NOMO-1 treated with dmso at 0.1 percent for 144 hours (cell line): ENCODE results near the gene USP22.
"Not testable (repeated sequence)": the region's sequence is repeated elsewhere in the genome, so short reads cannot be mapped to it uniquely, and the experiment has no call there.

Experiments used
- DNase-seq: peaks from one replicate; lab custom pipeline; 2025; ENCODE audit not compliant: unreplicated experiment; lab: John Stamatoyannopoulos, UW

Gene USP22

GRCh38 chr17:20989991-20990855 lies 52.6 kb downstream of the USP22 start:
- DNase-seq, result no peak

GRCh38 chr17:20989481-20989880 lies 53.3 kb downstream of the USP22 start:
- DNase-seq, result no peak

- no peak for DNase-seq
Observed at GRCh38 chr17:20988896-20989295, 53.9 kb downstream of the USP22 start.

DNA sequence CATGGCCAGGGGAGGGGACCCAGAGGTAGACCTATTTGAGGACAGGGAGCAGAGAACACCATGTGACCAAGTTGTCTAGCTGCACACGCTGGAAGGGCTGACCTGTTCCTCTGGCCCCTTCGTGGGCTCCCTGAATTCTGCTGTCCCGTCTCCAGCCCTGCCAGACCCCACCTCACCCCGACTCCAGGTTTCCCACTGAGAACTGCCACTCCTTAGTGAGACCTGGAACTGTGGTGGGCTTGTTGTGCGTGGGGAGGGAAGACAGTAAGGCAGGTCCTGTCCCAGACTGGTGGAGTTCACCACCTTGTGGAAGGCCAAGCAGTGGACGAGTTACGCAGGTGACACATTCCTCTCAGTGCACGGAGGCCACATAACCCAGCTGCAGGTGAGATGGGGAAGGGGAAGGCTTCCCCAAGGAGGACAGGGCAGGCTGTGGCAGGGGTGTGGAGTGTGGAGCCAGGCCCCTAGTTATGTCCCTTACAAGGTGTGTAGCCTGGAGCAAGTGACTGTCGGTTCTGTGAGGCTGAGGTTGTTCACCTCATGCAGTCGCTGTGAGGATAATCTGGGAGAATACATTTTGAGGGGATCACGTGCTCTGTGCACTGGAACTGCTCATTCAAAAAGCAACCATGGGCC lies 54.7 kb downstream of the USP22 start:
- DNase-seq, result no peak

DNA sequence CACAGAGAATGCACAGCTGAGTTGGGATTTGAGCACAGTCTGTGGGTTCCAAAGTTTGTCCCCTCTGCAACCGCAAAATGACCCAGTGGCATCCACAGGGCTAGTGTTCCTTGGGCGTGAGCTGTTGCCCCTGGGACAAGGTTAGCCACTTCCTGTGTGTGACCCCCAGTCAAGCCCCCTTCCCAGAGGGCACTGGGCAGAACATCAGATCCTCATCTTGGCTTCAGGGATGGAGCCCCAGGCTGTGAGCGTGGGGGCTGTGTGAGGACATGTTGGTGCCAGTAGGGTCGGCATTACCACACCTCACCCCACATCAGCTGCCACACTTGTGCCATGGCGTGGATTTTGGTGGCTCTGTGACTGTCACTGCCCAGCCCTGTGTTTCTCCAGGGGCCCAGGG lies 55.3 kb downstream of the USP22 start:
- no peak for DNase-seq

GRCh38 chr17:20986767-20987510 lies 55.9 kb downstream of the USP22 start:
- DNase-seq, result no peak

DNA sequence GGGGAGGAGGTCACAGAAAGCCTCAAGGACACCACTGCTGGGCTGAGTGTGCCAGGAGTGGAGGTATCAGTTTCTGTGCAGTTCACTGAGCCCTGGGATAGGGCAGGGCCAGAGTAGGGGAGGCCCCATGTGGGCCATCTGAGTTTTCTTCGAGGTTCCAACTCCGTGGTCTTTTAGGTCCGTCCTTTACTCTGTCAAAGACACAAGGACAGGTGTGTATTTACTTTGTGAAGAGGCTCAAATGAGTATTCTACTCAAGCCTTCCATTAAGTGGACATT lies 59.5 kb downstream of the USP22 start:
- no peak for DNase-seq

DNA sequence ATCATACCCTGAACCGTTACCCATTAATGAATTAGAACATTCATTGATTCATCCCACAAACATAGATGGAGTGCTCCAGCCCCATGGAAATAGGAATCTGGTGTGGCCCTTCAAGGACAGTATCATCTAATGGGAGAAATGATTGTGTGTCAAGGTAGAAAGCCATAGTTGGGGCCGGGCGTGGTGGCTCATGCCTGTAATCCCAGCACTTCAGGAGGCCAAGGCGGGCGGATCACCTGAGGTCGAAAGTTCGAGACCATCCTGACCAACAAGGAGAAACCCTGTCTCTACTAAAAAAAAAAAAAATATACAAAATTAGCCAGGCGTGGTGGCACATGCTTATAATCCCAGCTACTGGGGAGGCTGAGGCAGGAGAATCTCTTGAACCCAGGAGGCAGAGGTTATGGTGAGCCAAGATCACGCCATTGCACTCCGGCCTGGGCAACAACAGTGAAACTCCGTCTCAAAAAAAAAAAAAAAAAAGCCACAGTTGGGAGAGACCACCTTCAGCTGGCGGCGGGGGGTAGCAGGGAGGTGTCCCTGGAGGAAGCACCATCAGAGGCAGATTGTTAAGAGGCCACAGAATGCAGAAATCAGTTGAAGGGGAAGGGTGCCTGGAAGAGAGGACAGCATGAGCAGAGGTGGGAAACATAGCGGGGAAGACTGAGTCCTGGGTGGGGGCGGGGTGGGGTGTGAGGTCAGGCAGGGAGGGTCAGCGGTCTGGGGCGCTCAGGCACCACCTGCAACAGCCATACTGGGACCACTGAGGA lies 60.0 kb downstream of the USP22 start:
- no peak for DNase-seq

DNA sequence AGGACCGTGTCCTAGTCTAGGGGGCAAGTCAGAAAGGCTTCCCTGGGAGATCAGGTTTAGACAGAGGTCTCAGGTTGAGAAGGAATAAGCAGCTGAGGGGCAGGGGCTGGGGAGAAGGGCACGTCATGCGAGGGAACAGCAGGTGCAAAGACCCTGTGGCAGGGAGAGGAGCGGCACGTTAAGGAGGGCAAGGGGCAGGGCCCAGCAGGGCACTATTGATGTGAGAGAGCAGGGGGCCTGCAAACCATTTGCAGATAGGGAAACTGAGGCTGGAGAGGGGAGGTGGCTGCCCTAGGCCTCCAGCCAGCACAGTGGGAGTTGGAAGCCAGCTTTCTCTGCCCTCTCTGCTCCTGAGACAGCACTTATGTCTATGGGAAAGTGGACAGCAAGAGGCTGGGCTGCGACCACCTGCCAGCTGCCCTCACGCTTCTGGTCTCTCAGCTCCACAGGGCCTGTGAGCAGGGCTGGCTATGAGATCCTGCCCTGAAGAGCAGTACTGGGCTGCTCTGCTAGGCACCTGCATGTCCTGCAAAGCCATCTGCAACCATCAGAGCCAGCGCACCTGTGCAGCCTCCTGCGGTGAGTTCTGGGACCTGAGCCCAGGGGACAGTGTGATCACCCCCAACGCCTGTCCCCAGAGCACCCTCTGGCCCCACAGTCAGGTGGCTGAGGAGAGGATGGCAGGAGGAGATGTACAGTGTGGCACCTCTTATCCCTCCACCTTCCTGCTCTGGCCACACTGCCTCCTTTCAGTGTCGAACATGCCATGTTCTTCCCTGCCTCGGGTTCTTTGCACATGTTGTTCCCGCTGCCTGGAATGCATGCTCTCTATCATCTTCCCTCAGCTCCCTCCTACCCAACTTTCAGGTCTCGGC lies 61.5 kb downstream of the USP22 start:
- no peak for DNase-seq

DNA sequence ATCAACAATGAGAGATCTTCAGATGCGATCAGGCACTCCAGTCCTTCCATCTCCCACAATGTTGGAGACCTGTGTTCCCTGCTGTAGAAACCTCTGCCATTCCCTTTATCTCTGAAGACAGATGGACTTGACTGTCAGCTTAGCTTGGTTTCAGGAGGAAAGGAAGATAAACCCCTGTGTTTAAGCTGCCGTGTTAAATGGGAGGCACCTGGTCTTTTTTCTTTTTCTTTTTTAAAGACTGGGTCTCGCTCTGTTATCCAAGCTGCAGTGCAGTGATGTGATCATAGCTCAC lies 63.1 kb downstream of the USP22 start:
- no peak for DNase-seq

- not testable (repeated sequence) for DNase-seq
Observed at GRCh38 chr17:20979007-20979791, 63.6 kb downstream of the USP22 start.

DNA sequence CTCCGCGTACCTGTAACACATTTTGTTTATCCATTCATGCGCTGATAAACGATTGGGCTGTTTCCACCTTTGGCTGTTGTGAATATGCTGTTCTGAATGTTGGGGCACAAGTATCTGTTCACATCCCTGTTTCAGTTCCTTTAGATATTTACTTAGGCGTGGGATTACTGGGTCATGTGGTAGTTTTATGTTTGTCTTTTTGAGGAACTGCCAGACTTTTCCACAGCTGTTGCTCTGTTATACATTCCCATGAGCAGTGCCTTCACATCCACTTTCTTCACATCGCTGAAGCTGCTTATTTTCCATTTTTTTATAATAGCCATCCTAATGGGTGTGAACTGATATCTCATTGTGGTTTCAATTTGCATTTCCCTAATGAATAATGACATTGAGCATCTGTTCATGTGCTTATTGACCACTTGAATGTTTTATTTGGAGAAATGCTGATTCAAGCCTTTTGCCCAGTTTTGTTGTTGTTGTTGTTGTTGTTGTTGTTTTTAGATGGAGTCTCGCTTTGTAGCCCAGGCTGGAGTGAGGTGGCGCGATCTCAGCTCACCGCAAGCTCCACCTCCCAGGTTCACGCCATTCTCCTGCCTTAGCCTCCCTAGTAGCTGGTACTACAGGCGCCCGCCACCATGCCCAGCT lies 65.1 kb downstream of the USP22 start:
- DNase-seq, result not testable (repeated sequence)

DNA sequence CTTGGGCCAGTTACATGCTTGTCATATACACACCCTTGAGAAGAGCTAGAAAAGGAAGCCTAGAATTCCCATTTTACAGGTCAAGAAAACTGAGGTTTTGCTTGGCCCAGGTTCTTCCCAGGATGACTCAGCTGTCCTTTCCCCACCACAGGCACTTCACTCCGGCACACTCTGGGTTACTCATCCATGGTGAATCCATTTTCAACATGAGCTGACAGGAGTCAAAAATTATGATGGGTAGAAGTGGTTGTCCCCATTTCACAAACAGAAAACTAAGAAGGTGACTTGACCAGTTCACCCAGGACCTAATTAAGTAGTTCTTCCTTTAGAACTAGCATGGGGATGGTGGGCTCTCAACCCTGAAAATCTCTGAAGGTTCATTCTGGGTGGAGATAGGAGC lies 67.2 kb downstream of the USP22 start:
- DNase-seq, result no peak

DNA sequence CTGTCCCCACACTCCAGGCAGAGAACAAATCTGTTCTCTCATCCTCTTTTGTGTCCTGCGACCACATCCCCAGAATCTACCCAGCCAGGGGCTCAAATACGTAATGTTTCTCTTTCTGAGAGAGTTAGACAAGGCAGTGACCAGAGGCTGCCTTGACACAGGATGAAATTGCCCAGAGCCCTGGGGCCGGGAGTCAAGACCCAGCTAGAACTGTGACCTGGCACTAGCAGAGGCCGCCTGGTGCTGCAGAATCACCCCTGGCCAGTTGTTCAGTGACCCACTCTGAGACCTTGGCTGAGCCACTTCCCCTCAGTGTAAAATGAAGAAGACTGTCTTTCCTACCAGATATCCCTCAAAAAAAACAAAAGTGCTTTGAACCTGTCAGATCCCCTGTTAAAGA lies 72.5 kb downstream of the USP22 start:
- DNase-seq, result no peak

DNA sequence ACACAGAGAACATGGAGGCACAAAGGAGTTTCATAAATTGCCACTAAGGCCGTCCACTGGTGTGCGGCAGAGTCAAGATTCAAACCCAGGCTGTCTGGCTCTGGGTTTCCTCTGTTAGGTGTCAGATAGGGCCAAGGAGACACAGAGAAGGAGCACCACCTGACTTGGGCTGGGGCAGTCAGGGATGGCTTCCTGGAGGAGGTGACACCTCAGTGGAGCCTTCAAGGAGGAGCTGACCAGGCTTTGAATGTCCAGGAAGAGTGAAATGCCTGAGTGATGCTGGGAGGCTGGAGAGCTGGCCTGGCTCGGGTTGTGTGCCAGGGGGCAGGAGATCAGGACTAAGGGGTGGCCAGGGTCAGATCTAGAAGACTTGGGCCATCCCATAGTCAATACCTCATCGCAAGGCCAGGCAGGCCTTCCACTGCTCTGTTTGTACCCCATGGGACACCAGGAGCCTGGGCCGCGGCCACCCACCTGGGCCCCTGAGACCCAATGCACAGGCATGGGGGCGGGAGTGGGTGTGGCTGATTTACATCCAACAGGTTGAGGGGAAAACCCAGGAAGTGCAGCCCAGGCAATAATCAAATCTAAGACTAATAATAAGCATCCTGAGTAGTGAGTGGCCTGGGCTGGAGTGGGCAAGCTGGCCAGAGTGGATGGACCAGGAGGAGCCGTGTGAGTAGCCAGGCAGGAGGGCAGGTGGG lies 73.7 kb downstream of the USP22 start:
- no peak for DNase-seq

DNA sequence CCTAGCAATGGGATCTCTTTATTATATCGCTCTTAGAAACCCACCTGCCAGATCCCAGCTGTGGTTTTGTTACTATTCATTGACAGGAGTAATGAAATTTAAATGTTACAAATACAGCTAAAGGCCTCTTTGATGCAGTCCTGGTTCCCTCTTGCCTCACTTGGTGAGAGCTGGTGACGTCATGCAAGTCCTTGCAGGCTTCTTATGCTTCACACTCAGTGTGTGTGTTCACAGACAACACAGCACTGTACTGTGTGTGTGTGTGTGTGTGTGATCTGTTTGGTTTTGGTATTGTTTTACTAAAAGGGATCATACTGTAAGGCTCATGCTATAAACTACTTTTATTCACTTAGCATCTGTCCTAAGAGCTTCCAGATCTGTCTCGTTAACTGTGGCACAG lies 75.0 kb downstream of the USP22 start:
- no peak for DNase-seq

GRCh38 chr17:20966870-20967269 lies 75.9 kb downstream of the USP22 start:
- no peak for DNase-seq

DNA sequence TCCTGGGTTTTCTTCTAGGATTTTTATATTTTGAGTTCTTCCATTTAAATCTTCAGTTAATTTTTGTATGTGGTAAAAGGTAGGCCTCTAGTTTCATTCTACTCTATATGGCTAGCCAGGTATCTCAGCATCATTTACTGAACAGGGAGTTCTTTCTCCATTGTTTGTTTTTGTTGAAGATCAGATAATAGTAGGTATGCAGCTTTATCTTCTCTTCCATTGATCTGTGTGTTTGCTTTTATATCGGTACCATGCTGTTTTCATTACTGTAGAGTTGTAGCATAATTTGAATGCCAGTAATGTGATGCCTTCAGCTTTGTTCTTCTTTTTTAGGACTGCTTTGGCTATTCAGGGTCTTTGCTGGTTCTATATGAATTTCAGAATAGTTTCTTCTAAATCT lies 77.3 kb downstream of the USP22 start:
- DNase-seq, result no peak

DNA sequence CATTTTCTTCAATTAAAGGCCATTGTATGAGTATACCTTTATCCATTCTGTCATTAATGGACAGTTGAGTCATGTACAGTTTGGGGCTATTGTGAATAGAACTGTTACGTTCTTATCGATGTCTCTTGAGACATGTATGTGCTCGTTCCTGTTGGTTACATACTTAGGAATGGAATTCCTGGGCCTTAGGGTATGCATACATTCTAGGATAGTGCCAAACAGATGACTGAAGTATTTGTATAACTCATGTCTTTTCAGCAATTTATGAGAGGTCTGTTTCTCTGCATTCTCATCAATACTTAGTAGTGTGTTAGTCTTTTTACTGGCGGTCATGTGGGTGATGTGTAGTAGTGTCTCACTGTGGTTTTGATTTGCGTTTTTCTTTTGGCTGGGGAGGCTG lies 81.2 kb downstream of the USP22 start:
- DNase-seq, result no peak
